Measurements from ENCODE around the gene RRAS2. TPM values are rescaled to one million over a fixed set of nuclear protein-coding genes. Genes with fewer than 3 reads are reported as not detected.

Gene RRAS2
- total and polyA plus RNA-seq, 2 of the 4 experiments (the other 2 are of a cell fraction) = 85.5 to 106 TPM

DNA sequence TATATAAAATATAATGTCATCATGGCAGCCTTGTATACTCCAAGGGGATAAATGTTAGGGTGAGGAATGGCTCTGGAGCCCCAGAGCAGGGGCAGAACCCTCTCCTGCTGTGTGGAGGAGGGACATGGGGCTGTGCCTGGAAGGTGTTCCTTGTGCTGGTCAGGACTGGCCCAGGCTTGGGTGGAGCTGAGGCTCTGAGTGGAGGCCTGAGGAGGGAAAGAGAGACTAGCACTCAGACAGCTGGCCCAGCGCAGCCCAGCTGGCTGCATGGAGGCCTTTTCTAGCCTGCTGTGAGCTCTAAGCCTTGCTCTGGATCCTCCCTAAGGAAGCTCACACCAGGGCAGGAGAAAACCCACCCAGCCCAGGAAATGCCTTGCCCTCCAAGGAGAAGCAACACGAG lies 113.5 kb downstream of the RRAS2 start:
- no peak overlapping the region for H3K56ac ChIP-seq (ENCODE audit: extremely low read depth, insufficient read depth, low read length)
- no peak overlapping the region for H4K8ac ChIP-seq (ENCODE audit: low read depth in 2 of 2, low read length in 2 of 2)
- no peak overlapping the region for H3K9ac ChIP-seq (ENCODE audit: low read depth, low read length)
- DNase-seq (no peak), ATAC-seq (ENCODE audit: low read depth) (no peak)
- no peak overlapping the region for H3K4me3 ChIP-seq (ENCODE audit: insufficient read depth, low read depth, low read length)
- BruUV-seq (replicated peaks) = no TSS peak
- no peak overlapping the region for H3K4ac ChIP-seq (ENCODE audit: low read depth, low read length)
- no peaks in the 10 kb centered on the region for H3K9me1 ChIP-seq (ENCODE audit: insufficient read depth, low read length)
- H3K18ac ChIP-seq (ENCODE audit: low read depth, low read length) = no peak overlapping the region
- POLR2A ChIA-PET (ENCODE audit: unreplicated experiment) = no interaction called here
- H2BK20ac ChIP-seq (ENCODE audit: low read depth, low read length) = no peak overlapping the region
- no peak overlapping the region for H3K23ac ChIP-seq (ENCODE audit: low read depth, low read length)
- H4K91ac ChIP-seq (ENCODE audit: insufficient read depth, low read depth, low read length) = no peak overlapping the region
- H2BK15ac ChIP-seq (ENCODE audit: low read depth, low read length) = no peak overlapping the region
- no peak overlapping the region for H3K27ac ChIP-seq (ENCODE audit: insufficient read depth, low read length)
- no peaks in the 10 kb centered on the region for H4K20me1 ChIP-seq (ENCODE audit: insufficient read depth, low read length)
- H2AFZ ChIP-seq (replicated peaks; ENCODE audit: low read length, poor library complexity) = no peak overlapping the region
- H2BK5ac ChIP-seq (ENCODE audit: low read depth, low read length, poor library complexity, severe bottlenecking) = no peak overlapping the region
- no peak overlapping the region for H3K14ac ChIP-seq (replicated peaks; ENCODE audit: low read depth, low read length)
- no peaks in the 10 kb centered on the region for H3K79me1 ChIP-seq (ENCODE audit: low read depth in 1 of 2, low read length in 2 of 2)
- H4K5ac ChIP-seq (ENCODE audit: low read depth, low read length) = no peak overlapping the region
- H2BK120ac ChIP-seq (ENCODE audit: low read depth, low read length) = no peak overlapping the region
- no peak overlapping the region for H2AK9ac ChIP-seq (replicated peaks; ENCODE audit: low read depth, low read length, poor library complexity)
- H3K4me2 ChIP-seq (ENCODE audit: low read depth, low read length) = no peak overlapping the region
- no peaks in the 10 kb centered on the region for H3K9me3 ChIP-seq (ENCODE audit: control insufficient read depth, insufficient read depth, low read length)
- intact Hi-C loops (cut with micrococcal nuclease) (loop anchor here (5.0 kb wide), 1 partner anchor 753 kb away; no protein-coding TSS in a partner anchor), dilution Hi-C loops (cut with HindIII; ENCODE audit: low sequenced_read_pairs, unreplicated experiment) (no loop called here), in situ Hi-C loops (cut with MboI; ENCODE audit: low sequenced_read_pairs) (loop anchor here (5.0 to 10.0 kb wide), 2 partner anchors 288 to 471 kb away; no protein-coding TSS in a partner anchor)
- no peaks in the 10 kb centered on the region for H3K4me1 ChIP-seq (ENCODE audit: control insufficient read depth, insufficient read depth, low read length)
- no peak overlapping the region for H2AK5ac ChIP-seq (ENCODE audit: low read depth, low read length)
- WGBS, 2 experiments (ENCODE audit: extremely low coverage in 2 of 2, insufficient read length in 1 of 2) = no CpG with 5 or more reads among the region's 2 CpGs
- no peak for TF ChIP-seq NFE2L2 (IDR thresholded peaks at IDR 0.05; ENCODE audit: low read depth, low read length)
- no peak for TF ChIP-seq SMC3 (IDR thresholded peaks at IDR 0.05; ENCODE audit: low read depth, low read length)
- TF ChIP-seq, protein P1, sequence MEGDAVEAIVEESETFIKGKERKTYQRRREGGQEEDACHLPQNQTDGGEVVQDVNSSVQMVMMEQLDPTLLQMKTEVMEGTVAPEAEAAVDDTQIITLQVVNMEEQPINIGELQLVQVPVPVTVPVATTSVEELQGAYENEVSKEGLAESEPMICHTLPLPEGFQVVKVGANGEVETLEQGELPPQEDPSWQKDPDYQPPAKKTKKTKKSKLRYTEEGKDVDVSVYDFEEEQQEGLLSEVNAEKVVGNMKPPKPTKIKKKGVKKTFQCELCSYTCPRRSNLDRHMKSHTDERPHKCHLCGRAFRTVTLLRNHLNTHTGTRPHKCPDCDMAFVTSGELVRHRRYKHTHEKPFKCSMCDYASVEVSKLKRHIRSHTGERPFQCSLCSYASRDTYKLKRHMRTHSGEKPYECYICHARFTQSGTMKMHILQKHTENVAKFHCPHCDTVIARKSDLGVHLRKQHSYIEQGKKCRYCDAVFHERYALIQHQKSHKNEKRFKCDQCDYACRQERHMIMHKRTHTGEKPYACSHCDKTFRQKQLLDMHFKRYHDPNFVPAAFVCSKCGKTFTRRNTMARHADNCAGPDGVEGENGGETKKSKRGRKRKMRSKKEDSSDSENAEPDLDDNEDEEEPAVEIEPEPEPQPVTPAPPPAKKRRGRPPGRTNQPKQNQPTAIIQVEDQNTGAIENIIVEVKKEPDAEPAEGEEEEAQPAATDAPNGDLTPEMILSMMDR (conservative IDR thresholded peaks at IDR 0.05; ENCODE audit: low read depth, low read length) = no peak
- TF ChIP-seq MAZ (IDR thresholded peaks at IDR 0.05; ENCODE audit: borderline replicate concordance, low read depth, low read length) = no peak
- TF ChIP-seq POLR2A (IDR thresholded peaks at IDR 0.05; ENCODE audit: low read depth, low read length) = no peak
- TF ChIP-seq, protein P2, sequence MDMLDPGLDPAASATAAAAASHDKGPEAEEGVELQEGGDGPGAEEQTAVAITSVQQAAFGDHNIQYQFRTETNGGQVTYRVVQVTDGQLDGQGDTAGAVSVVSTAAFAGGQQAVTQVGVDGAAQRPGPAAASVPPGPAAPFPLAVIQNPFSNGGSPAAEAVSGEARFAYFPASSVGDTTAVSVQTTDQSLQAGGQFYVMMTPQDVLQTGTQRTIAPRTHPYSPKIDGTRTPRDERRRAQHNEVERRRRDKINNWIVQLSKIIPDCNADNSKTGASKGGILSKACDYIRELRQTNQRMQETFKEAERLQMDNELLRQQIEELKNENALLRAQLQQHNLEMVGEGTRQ (IDR thresholded peaks at IDR 0.05; ENCODE audit: low read depth, low read length) = no peak
- TF ChIP-seq RFX5 (IDR thresholded peaks at IDR 0.05; ENCODE audit: low read depth, low read length) = no peak
- no peak for TF ChIP-seq RCOR1 (IDR thresholded peaks at IDR 0.05; ENCODE audit: insufficient replicate concordance, low read length)
- no peak for TF ChIP-seq MAFK (IDR thresholded peaks at IDR 0.05; ENCODE audit: low read depth, low read length)
- no peak for TF ChIP-seq RAD21 (IDR thresholded peaks at IDR 0.05; ENCODE audit: low read length)
- TF ChIP-seq CHD1 (IDR thresholded peaks at IDR 0.05; ENCODE audit: low read depth, low read length) = no peak
- TF ChIP-seq, protein P3, sequence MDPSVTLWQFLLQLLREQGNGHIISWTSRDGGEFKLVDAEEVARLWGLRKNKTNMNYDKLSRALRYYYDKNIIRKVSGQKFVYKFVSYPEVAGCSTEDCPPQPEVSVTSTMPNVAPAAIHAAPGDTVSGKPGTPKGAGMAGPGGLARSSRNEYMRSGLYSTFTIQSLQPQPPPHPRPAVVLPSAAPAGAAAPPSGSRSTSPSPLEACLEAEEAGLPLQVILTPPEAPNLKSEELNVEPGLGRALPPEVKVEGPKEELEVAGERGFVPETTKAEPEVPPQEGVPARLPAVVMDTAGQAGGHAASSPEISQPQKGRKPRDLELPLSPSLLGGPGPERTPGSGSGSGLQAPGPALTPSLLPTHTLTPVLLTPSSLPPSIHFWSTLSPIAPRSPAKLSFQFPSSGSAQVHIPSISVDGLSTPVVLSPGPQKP (IDR thresholded peaks at IDR 0.05; ENCODE audit: borderline replicate concordance, low read depth, low read length) = no peak
- no peak for TF ChIP-seq CEBPB (IDR thresholded peaks at IDR 0.05; ENCODE audit: low read depth, low read length)
- CTCF ChIA-PET = no interaction called here
- no peaks in the 10 kb centered on the region for H3K36me3 ChIP-seq (ENCODE audit: control insufficient read depth, insufficient read depth, low read length)
- peaks cover 32% of the 10 kb centered on the region for H3K27me3 ChIP-seq (ENCODE audit: control insufficient read depth, insufficient read depth, low read length)
